NCI-H2171 (cell line): ENCODE measurements around the gene PHETA1.

Experiments used
- DNase-seq: peaks from one replicate; lab custom pipeline; 2025; lab: John Stamatoyannopoulos, UW

PHETA1 gene

GRCh38 chr12:111368291-111368787 is 556 bp downstream of the PHETA1 start:
- no peak for DNase-seq

- DNase-seq, result no peak
These were observed 1.2 kb downstream of the PHETA1 start for GRCh38 chr12:111367661-111368221.

- DNase-seq, result no peak
These were observed 2.3 kb downstream of the PHETA1 start for GRCh38 chr12:111366583-111366982.

GRCh38 chr12:111366075-111366474 is 2.8 kb downstream of the PHETA1 start:
- DNase-seq, result no peak

- DNase-seq, result no peak
These were observed 5.3 kb downstream of the PHETA1 start for GRCh38 chr12:111363578-111363977.

GRCh38 chr12:111362687-111363475 is 6.0 kb downstream of the PHETA1 start:
- DNase-seq, result no peak

GRCh38 chr12:111361717-111362576 is 6.9 kb downstream of the PHETA1 start:
- no peak for DNase-seq

- DNase-seq, result no peak
These were observed 7.7 kb downstream of the PHETA1 start for GRCh38 chr12:111361073-111361716.

GRCh38 chr12:111360325-111360930 is 8.5 kb downstream of the PHETA1 start:
- no peak for DNase-seq

GRCh38 chr12:111359914-111360276 is 9.0 kb downstream of the PHETA1 start:
- no peak for DNase-seq

- DNase-seq, result no peak
These were observed 9.5 kb downstream of the PHETA1 start for GRCh38 chr12:111359231-111359913.

GRCh38 chr12:111355201-111355925 is 13.5 kb downstream of the PHETA1 start:
- no peak for DNase-seq

GRCh38 chr12:111354511-111354910 is 14.4 kb downstream of the PHETA1 start:
- DNase-seq, result no peak

GRCh38 chr12:111353603-111354295 is 15.1 kb downstream of the PHETA1 start:
- DNase-seq, result no peak

- no peak for DNase-seq
These were observed 15.9 kb downstream of the PHETA1 start for GRCh38 chr12:111353026-111353425.

- no peak for DNase-seq
These were observed 16.4 kb downstream of the PHETA1 start for GRCh38 chr12:111352296-111352993.

- DNase-seq, result no peak
These were observed 17.9 kb downstream of the PHETA1 start for GRCh38 chr12:111351026-111351425.

GRCh38 chr12:111349748-111350520 is 19.0 kb downstream of the PHETA1 start:
- no peak for DNase-seq
